ENCODE measurements around the gene ADAMTS20. TPM values are rescaled to one million over a fixed set of nuclear protein-coding genes. Genes with fewer than 3 reads are reported as not detected.

The ADAMTS20 gene
- total RNA-seq, 4 donors from 2014 or later = not detected

GRCh38 chr12:43402436-43402835 is 149.6 kb downstream of the ADAMTS20 start:
- H3K36me3 ChIP-seq = no peaks in the 10 kb centered on the region
- ATAC-seq = no peak
- no peak overlapping the region for H3K27ac ChIP-seq
- H3K4me1 ChIP-seq = no peaks in the 10 kb centered on the region
- H3K9me3 ChIP-seq = no peaks in the 10 kb centered on the region
- TF ChIP-seq POLR2A (IDR thresholded peaks at IDR 0.05) (no peak), EP300 (IDR thresholded peaks at IDR 0.05) (no peak), POLR2AphosphoS5 (IDR thresholded peaks at IDR 0.05) (no peak), CTCF (IDR thresholded peaks at IDR 0.05) (no peak)
- no peak overlapping the region for H3K4me3 ChIP-seq
- H3K27me3 ChIP-seq = no peaks in the 10 kb centered on the region

DNA sequence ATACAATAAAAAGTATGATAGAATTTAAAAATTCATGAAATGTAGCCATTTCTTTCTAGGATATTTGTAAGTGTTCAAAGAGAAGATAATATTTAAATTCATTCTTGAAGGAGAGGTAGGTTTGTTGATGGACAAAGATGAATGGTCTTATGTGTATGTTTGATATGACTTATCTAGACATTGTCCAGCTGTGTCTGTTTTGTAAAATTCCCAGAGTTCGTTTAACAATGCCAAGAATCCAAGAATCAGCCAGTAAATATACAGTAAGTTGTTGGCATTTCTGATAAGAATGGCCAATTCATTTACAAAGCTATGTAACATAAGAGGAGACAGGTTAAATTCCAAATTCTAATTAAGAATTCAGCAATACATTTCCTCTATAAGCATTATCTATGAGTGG is 150.9 kb downstream of the ADAMTS20 start:
- Histone ChIP-seq H3K9me3 (no peaks in the 10 kb centered on the region), H3K27me3 (no peaks in the 10 kb centered on the region), H3K4me1 (no peaks in the 10 kb centered on the region), H3K36me3 (no peaks in the 10 kb centered on the region), H3K27ac (no peak overlapping the region), H3K4me3 (no peak overlapping the region)
- ATAC-seq = no peak
- TF ChIP-seq POLR2AphosphoS5 (IDR thresholded peaks at IDR 0.05) (no peak), EP300 (IDR thresholded peaks at IDR 0.05) (no peak), CTCF (IDR thresholded peaks at IDR 0.05) (no peak), POLR2A (IDR thresholded peaks at IDR 0.05) (no peak)
- WGBS, 2 donors (ENCODE audit: low coverage in 1 of 2) = 11 to 15% methylated on average over 1 of the region's 1 CpG

DNA sequence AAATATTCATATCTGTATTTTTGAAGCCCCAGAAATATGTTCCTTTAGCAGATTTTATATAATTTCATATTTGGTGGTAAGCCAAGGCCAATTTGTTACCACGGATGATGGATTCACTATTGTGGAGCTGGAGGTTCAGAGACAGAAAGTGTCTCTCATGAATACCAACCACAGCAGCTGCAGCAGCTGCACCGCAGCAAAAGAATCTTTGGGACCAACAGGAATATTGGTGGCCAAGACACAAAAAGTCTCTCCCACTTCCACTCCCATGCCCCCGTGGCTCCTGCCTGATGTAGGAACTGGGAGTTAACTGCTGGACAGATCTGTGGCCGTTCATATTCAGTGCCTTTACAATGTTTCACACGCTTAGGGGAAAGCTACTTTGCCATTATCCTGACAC is 155.3 kb downstream of the ADAMTS20 start:
- no peaks in the 10 kb centered on the region for H3K9me3 ChIP-seq
- H3K27me3 ChIP-seq = no peaks in the 10 kb centered on the region
- no peak for TF ChIP-seq CTCF (IDR thresholded peaks at IDR 0.05)
- no peak for TF ChIP-seq EP300 (IDR thresholded peaks at IDR 0.05)
- ATAC-seq = no peak
- no peak overlapping the region for H3K27ac ChIP-seq
- H3K4me3 ChIP-seq = no peak overlapping the region
- WGBS, 2 donors (ENCODE audit: low coverage in 1 of 2) = 48 to 50% methylated on average over 4 to 5 of the region's 5 CpGs
- H3K4me1 ChIP-seq = no peaks in the 10 kb centered on the region
- H3K36me3 ChIP-seq = no peaks in the 10 kb centered on the region

- WGBS, 2 donors (ENCODE audit: low coverage in 1 of 2) = 30 to 55% methylated on average over 2 of the region's 2 CpGs
Observed at GRCh38 chr12:43392116-43392515, 159.9 kb downstream of the ADAMTS20 start.

DNA sequence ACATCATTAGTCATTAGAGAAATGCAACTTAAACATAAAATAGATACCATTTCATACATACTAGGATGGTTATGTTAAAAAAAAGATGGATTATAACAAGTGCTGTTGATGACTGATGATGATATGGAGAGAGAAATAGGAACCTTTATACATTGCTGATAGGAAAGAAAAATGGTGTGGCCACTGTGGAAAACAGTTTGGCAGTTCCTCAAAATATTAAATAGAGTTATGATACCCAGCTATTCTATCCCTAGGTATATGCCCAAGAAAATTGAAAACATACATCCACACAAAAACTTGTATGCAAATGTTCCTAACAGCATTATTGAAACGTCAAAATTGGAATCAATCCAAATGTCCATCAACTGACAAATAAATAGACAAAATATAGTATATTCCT is 170.1 kb downstream of the ADAMTS20 start:
- no peaks in the 10 kb centered on the region for H3K4me1 ChIP-seq
- H3K27me3 ChIP-seq = no peaks in the 10 kb centered on the region
- H3K9me3 ChIP-seq = peaks cover 0 to 18% (median 0%) of the 10 kb centered on the region in 3 donors
- no peaks in the 10 kb centered on the region for H3K36me3 ChIP-seq
- no peak overlapping the region for H3K27ac ChIP-seq
- no peak overlapping the region for H3K4me3 ChIP-seq
- TF ChIP-seq EP300 (IDR thresholded peaks at IDR 0.05) = no peak
- 58 to 70% methylated on average over 1 of the region's 1 CpG for WGBS, 2 donors (ENCODE audit: low coverage in 1 of 2)
- ATAC-seq = no peak

More at GRCh38 chr12:43392116-43392515, 159.9 kb downstream of the ADAMTS20 start:
- H3K9me3 ChIP-seq = no peaks in the 10 kb centered on the region
- TF ChIP-seq POLR2A (IDR thresholded peaks at IDR 0.05) = no peak
- no peak for TF ChIP-seq EP300 (IDR thresholded peaks at IDR 0.05)
- no peak for TF ChIP-seq CTCF (IDR thresholded peaks at IDR 0.05)
- no peak for TF ChIP-seq POLR2AphosphoS5 (IDR thresholded peaks at IDR 0.05)
- H3K36me3 ChIP-seq = no peaks in the 10 kb centered on the region
- H3K4me3 ChIP-seq = no peak overlapping the region
- no peaks in the 10 kb centered on the region for H3K4me1 ChIP-seq
- H3K27ac ChIP-seq = no peak overlapping the region
- H3K27me3 ChIP-seq = no peaks in the 10 kb centered on the region
- ATAC-seq = no peak

DNA sequence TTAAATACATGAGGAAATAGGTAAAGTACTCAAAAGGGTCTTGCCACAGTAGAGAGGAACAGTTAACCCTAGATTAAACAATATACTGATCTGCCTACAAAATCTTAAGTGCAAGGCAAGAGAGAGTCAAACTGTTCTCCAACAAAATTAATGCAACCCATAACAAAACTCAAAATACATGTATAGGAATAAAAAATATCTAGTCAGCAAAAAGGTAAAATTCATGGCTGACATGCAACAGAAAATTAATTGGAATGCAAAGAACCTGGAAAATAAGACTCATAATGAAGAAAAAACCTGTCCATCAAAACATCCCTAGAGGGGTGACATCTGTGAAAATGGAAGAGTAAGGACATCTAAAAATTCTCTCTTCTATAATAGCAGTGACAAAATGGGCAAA is 173.6 kb downstream of the ADAMTS20 start:
- TF ChIP-seq POLR2A (IDR thresholded peaks at IDR 0.05) = no peak
- TF ChIP-seq POLR2AphosphoS5 (IDR thresholded peaks at IDR 0.05) = no peak
- no peak for TF ChIP-seq EP300 (IDR thresholded peaks at IDR 0.05)
- H3K4me1 ChIP-seq = no peaks in the 10 kb centered on the region
- no peaks in the 10 kb centered on the region for H3K36me3 ChIP-seq
- H3K4me3 ChIP-seq = no peak overlapping the region
- H3K27me3 ChIP-seq = no peaks in the 10 kb centered on the region
- no peak overlapping the region for H3K27ac ChIP-seq
- peaks cover 0 to 13% (median 0%) of the 10 kb centered on the region in 3 donors for H3K9me3 ChIP-seq
- no peak for ATAC-seq

All from gastroesophageal sphincter (tissue), 4 donors.